GM21528 (cell line): ENCODE measurements around the gene LRRC10B.

Experiments
- ATAC-seq: cut with Tn5 transposase; IDR thresholded peaks from one replicate; pipeline ENCODE4 v1.9.1; 2021; ENCODE audit warnings: mild to moderate bottlenecking, moderate library complexity; ENCODE audit not compliant: unreplicated experiment, low FRiP score

The LRRC10B gene

DNA sequence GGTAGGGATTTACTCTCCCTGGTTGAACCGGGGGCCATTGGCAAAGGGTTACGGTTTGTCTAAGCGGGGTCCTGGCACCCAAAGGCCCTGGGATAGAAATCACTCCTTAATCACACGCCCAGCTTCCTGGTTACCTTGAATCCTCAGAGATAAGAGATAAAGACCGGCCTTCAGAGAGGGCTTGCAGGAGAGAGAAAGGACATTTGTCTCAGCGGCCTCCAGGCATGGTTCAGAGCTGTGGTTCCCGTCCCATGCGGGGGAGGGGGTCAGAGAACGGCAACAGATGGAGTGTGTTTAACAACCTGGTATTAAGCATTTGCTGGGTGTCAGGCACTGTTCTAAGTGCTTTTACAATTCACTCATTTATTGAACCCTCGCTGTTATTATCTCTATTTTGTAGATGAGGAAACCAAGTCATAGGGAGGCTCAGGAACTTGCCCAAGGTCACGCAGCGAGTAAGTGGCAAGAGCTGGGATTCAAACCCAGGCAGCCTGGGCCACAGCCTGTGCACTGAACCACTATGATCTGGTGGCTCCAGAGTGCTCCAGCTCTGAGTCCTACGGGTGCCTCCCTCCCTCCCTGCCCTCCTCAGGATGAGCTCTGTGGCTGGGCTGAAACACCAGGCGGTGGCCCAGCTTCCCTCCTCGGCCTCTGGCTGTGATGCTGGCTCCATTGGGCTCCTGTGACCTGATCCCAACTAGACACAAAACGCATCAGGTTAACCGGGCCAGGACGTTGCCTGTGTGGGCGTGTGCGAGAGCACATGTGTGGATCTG is 18.6 kb downstream of the LRRC10B start:
- no peak for ATAC-seq

DNA sequence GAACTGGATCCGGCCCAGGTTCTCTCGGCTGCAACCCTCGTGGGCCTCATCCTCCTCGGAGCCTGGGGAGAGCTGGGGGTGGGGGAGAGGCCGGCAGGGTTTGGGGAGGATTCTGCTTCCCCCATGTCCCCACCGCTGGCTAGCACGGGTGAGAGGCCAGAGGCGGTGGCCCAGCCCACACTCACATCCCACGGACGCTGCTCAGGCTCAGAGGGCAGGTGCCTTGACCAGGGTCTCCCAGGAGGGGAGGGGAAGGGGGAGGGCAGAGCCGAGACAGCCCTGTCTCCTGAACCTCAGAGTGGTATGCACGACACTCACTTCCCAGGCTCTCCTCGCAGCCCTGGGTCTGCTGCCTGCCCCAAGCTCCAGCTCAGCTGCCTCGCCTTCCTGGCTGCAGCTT is 19.6 kb downstream of the LRRC10B start:
- ATAC-seq, result no peak

DNA sequence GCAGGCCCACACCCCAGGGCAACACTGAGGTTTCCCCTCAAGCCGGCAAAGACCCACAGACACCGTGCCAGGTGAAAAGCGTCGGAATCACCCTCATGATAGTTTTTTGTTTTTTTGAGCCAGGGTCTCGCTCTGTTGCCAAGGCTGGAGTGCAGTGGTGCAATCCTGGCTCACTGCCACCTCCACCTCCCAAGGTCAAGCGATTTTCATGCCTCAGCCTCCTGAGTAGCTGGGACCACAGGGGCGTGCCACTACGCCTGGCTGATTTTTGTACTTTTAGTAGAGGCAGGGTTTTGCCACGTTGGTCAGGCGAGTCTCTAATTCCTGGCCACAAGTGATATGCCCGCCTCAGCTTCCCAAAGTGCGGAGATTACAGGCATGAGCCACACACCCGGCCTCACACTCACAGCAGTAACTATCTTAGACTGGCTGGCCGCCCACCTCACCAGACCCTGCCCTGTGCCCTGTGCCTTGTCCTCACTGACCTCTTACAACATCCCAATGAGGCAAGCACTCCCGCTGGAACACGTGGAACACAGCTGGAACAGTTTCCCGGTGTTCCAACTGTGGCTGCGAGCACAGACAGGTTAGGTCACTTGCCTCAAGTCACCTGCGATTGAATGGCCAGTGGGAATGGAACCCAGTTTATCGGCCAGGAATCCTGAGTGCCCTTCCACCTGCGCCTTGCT is 21.1 kb downstream of the LRRC10B start:
- ATAC-seq, result no peak

DNA sequence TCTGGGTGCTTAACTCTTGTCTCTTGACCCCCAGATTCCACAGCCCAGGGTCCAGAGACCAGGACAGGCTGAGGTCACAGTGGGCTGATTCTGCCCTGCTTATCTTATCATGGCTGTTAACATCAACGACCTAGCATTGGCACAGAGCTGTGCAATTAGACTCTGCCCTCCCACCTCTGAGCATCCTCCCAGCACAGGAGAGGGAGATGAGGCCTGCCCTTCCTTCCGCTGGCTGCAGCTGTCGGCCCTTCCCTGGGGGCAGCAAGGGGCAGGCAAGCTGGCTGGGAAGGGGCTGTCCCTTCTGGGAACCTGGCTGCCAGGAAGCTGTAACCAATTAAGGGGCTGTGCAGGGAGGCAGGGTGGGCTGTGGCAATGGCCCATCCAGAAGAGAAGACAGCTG is 22.5 kb downstream of the LRRC10B start:
- no peak for ATAC-seq

DNA sequence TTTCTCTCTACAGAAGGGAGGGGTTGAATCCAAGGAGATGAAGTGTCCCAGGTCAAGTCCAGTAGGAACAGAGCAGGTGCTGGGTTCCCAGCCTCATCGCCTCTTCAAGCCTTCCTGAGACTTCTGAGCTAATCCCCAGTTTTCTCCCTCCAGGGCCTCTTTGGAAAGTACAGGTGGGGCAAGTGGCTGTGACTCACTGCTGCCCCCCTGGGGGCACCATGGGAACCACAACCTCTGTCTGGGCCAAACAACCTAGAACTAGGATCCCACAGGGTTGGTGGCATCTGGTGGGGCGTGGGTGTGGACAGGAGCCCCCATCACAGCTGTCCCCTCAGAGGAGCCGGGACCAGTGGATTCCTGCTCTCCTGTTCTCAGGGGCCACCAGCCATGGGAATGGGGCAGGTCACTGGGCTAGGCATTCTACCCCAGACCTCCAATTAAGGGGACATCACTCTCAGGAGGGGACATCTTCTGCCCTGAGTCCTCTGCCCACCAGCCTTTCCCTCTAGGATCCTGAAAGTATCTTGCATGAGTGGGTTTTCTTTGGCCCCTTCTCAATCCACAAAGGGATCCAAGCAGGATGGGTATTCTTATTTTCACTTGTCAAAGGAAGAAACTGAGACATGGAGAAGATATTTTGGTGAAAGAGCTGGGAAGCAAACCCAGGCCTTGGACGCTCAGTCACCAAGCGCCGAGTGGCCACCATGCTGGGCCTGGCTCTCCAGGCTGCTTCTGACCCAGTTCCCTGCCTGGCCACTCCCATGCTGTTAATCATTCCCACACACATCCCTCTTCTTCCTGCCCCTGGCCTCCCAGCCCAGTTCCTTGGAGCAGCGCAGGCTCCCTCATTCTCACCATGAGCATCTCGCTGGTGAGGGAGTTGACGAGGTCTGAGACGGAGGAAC is 23.8 kb downstream of the LRRC10B start:
- no peak for ATAC-seq

DNA sequence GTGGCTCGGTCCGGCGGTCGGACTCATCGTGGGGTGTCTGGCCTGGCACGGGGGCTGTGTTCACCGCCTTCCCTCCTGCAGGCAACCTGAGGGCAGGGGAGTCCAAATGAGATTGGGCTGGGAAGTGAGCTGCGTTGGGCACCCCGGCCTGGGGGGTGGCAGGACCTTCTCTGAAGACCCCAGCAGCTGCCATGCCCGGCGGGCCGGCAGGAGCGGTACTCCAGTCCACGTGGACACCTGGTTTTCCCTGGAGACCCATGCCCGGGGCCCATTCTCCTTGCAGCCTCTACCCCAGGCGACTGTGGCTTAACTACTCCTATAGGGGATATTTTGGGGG is 24.5 kb downstream of the LRRC10B start:
- no peak for ATAC-seq

DNA sequence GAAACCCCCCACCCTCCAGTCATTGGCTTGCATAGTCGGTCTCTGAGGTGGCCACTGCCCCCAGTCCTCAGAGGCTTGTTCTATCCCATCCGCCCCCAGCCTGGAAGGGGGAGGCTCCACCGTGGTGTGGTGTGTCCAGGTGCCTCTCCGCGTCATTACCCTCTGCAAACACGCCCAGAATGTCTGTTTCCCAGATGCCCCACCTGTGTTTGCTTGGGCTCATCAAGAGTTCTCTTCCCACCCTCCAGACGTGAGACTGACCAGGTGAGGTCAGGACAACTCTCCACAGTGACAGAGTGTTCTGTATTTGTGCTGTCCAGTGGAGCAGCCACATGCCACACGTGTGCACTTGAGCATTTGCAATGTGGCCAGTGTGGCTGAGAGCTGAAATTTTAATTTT is 24.9 kb downstream of the LRRC10B start:
- no peak for ATAC-seq

DNA sequence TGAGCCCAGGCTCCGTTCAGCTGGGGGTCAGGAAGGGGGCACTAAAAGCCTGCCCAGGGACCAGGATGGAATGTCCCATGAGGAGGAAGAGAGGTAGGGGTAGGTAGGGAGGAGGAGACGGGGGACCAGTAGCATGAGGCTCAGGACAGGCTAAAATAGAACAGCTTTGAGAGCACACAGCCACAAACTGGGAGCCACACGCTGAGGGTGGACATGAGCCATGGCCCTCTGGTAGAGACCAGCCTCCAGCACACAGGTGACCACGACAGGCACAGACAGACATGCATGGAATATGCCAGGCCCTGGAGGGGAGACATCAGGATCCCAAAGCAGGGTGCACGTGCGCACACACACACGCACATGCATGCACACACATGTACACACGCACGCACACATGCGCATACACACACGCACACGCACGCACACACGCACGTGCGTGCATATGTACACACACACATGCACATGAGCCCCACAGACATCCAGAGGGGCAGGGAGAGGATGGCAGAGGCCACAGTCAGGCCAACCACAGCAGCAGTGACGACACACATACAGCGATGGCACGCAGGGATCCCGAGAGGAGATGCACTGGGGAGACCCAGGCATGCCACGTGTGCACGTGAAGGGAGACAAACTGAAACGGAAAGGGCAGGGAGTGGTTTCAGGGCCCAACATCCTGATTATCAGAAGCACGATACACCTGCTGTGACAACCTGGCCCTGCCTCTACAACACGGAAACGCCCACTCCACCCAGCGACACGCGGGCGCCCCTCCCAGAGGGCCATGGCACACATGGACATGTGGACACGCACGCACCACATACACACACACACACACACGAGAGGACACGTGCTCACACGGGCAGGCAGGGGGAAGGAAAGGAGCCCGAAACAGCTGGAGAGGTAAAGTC is 25.7 kb downstream of the LRRC10B start:
- no peak for ATAC-seq

DNA sequence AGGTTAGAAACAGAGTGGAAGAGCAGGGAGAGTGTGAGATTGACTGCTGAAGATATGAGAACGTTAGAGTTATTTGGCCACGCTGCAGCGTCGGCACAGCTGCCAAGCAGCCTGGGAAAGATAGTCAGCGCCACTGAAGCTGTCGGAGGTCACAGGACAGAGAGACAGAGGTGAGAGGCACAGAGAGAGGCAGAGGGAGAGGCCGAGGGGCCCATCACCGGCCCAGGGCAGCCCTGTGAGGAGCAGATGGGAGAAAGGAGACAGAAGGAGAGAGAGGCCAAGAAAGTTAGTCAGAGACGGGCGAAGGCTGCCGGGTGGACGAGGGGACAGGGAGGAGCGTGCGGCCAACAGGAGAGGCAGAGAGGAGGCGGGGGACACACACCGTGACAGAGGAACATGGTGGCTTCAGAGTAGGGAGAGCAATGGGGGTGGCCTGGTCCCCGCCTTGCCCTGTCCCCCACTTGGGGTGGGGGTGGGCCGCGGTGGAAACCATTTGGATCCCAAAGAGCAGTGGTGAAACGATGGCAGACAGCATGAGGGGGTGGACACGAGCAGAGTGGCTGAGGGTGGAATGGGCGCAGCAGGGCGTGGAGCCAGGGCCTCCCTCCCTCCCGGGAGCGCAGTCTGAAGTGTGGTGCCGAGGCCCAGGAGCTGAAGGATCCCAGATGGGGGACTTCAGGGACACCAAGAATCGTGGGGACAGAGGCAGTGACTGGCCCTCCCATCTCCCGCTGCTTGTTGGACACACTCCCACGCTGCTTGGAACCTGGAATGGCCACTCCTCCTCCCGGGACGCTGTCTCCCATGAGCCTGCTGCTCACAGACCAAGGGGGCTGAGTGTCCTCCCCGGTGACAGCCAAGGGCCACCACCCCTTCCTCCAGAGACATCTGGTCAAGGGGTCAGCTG is 26.6 kb downstream of the LRRC10B start:
- ATAC-seq, result no peak

DNA sequence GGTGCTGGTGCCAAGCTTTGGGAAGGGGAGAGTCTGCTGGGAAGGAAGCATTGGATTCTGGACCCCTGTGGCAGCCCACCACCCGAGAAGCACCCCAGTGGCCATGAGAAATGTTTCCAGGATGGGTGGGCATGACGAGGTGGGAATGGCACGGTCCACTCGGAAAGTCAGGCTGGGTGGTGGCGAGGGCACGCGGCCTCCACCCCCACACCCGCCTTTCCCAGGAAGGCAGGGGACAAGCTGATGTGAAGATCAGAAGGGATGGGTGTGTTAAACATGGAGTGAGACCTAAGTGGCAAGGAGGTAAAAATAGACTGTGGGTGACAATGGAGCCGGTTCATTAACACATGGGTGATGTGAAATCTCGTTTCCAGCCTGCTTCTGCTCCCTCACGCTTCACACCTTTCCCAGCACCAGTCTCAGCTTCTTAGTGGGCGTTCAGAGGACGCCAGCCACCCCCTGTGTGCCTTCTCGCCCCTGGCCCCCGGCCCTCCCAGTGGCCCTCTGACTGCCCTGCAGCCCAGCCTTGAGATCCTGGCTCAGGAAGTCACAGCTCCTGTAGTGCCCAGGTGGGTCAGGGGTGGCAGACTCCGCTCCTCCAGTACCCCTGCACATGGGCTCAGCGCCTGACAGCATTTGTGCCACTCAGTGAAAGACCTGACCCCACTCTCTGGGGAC is 27.6 kb downstream of the LRRC10B start:
- no peak for ATAC-seq

DNA sequence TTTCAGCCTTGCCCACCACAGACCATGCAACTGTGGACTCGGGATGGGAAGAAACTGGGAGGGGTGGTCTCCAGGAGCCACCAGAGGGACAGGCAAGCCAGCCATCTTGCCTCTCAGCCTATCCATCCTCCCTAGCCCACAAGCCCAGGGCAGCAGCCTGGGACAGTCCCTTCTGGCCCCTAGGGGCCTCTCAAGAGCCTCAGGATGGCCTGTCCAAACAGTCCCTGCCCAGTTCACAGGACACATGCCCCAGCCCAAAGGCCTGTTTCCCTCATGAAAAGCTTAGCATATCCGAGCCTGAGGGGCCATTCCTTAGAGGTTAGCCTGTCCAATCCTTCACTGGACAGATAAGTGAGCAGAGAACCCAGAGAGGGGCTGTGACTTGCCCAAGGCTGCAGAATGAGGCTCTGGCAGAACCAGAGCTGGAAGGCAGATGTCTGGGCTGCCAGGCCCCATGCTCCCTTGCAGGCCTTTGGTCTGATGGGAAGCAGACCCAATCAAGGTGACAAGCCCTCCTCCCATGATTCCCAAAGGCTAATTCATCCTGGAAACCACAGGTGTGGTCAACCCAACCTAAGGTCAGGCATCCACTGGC is 28.2 kb downstream of the LRRC10B start:
- no peak for ATAC-seq

DNA sequence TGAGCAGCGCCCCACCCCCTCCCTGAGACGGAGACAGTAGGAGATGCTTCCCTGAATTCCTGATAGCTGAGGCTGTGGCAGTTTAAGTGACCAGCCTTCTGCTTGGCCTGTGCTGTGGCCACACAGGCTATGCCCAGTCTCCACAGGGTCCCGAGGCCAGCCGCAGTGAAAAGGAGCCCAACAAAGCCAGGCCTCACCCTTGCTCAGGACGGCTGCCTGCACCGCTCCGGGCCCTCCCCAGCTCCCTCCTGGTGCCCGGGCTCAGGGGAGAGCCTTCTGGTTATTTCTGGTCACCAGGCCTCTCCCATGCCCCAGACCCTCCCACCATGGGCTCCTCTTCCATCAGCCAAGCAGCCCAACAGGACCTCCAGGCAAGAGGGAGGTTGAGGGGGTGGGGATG is 28.8 kb downstream of the LRRC10B start:
- ATAC-seq, result no peak

DNA sequence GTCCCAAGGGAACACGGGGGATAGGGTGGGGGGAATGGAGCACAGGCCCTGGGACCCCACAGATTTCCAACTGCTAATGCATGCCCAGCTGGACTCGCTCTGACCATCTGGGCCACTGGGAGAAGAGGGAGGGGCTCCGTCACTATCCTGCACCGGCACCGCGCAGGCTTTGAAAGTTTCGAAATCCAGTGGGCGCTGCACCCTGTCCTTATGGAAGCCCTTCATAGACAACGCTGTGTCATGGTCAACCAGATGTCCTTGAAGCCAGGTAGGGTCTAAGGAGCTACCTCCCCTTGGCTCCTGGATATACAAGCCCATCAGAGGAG is 30.1 kb downstream of the LRRC10B start:
- no peak for ATAC-seq

DNA sequence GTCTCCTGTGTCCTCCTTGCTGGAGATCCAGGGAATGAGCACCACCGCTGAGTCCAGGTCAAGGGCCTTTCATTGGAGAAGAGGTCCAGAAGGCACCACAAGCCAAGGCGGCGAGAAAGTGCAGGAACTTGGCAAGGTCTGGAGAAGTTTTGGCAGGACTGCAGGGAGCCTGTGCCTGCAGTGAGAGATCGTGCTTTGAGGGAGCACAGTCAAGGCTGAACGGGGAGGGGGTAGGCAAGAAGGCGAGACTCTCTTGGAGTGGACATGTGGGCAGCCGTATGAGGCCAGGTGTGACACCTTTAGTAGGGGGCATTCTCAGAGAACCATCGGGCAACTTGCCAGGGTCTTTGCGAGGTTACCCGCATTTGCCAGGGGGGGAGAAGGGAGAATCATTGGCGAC is 30.5 kb downstream of the LRRC10B start:
- no peak for ATAC-seq

DNA sequence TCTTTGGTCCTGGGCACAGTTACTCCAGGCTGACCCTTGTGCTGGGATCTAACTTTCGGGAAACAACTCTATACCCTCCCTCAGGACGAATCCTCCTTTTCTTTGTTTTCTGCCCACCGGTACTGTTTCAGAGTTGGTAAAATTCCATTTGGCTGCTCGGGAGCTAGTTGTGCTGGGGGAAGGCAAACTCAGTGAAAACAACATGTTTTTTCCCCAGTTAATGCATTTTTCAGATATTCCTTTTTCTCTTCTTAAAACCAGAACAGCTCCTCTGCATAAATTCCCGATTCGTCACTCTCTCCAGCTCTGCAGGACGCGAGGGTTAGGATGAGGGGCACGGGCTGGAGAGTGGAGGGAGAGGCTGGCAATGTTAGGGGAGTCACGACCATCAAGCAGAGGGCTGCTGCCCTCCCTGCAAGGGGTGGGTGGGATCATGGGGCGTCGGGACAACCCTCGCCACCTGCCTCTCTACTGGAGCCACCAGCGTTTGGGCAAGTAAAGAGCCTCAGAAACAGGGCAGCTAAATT is 31.3 kb downstream of the LRRC10B start:
- no peak for ATAC-seq

DNA sequence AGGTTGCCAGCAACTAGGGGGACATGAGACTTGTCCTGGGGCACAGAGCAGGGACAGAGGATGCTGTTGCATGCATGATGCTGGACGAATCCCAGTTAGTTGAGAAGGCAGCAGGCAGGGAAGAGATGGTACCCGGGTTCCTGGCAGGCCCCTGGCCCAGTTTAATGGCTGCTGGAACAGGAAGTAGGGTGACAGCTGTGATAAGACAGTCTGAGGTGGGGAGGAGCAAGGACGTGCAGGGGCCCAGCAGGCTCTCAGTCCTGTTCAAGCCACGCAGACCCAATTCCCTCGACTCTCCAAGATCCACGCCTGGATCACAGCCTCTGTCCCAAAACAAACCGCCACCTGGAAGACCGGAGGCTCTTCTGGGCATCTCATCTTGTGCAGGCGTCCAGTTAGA is 32.0 kb downstream of the LRRC10B start:
- no peak for ATAC-seq

DNA sequence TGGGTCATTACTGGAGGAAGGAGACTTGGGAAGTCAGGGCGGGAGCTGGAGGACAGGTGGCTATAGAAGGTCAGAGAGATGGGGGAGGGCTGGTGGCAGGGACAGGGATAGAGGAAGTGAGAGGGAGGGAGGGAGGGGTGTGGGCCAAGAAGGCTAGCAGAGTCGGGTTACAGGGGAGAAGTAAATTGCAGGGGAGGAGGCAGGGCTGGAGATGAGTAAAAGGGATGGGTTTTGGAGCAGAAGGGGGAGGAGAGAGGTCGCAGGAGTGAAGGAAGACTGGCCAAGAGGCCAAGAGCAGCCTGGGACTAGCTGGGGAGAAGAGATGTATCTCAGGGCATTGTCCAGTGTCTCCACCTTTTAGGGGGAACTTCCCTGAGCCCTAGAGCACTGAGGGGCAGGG is 33.0 kb downstream of the LRRC10B start:
- no peak for ATAC-seq

DNA sequence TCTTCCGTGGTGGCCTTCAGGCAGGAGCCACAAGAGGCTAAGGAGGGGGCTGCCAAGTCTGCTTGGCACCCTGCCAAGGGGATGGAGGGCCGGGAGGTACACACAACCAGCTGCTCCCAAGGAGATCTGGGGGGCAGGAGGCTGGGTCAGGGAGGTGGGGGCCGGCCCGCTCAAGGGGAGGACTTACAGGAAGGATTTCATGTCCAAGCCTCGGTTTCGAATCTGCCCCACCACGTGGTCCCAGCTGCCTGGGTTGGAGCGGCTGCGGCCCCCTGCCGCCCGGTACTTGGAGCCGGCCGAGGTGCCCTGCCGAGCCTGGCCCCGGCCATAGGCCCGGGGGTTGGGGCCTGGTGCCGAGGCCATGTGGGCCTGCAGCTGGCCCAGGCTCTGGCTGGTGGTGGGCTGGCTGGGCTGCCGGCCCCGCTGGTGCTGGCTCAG is 33.5 kb downstream of the LRRC10B start:
- ATAC-seq, result no peak
